Measurements from ENCODE around the gene IRF3. TPM values are rescaled to one million over a fixed set of nuclear protein-coding genes. Genes with fewer than 3 reads are reported as not detected.

IRF3 gene
- total RNA-seq, 1 experiment from 2014 or later = 181 TPM

GRCh38 chr19:49658566-49659442, 6.9 kb downstream of the IRF3 start:
- no peaks in the 10 kb centered on the region for H3K9me3 ChIP-seq (ENCODE audit: insufficient read depth, low read depth)
- H3K79me2 ChIP-seq (ENCODE audit: low read depth) = peaks cover 15% of the 10 kb centered on the region
- no TSS peak for BruUV-seq (replicated peaks)
- no peak overlapping the region for H3K4me3 ChIP-seq
- no peak for TF ChIP-seq CTCF (conservative IDR thresholded peaks at IDR 0.05)
- no peak for TF ChIP-seq EZH2 (IDR thresholded peaks at IDR 0.05; ENCODE audit: low read depth)
- no peak for DNase-seq
- H4K20me1 ChIP-seq (ENCODE audit: insufficient read depth) = peaks cover 51% of the 10 kb centered on the region
- intact Hi-C loops (cut with micrococcal nuclease; ENCODE audit: unreplicated experiment) = no loop called here
- peaks cover 27% of the 10 kb centered on the region for H3K36me3 ChIP-seq (ENCODE audit: low read depth)
- no peaks in the 10 kb centered on the region for H3K27me3 ChIP-seq (ENCODE audit: insufficient read depth, low read depth)
- H3K9me2 ChIP-seq (ENCODE audit: insufficient read depth) = no peaks in the 10 kb centered on the region
- H3K4me2 ChIP-seq = no peak overlapping the region
- POLR2A ChIA-PET (ENCODE audit: unreplicated experiment) = no interaction called here
- peaks cover 7% of the 10 kb centered on the region for H3K4me1 ChIP-seq (replicated peaks; ENCODE audit: insufficient read depth)
- no peak overlapping the region for H2AFZ ChIP-seq
- peaks cover 57% of the 10 kb centered on the region for H3F3A ChIP-seq (ENCODE audit: insufficient read depth, low read depth)
- CTCF ChIA-PET = no interaction called here
- no peak overlapping the region for H3K27ac ChIP-seq

GRCh38 chr19:49658139-49658517, 7.5 kb downstream of the IRF3 start:
- no peak overlapping the region for H3K4me2 ChIP-seq
- H3K4me3 ChIP-seq = no peak overlapping the region
- H3K9me3 ChIP-seq (ENCODE audit: insufficient read depth, low read depth) = no peaks in the 10 kb centered on the region
- intact Hi-C loops (cut with micrococcal nuclease; ENCODE audit: unreplicated experiment) = no loop called here
- H2AFZ ChIP-seq = no peak overlapping the region
- ChIA-PET POLR2A (ENCODE audit: unreplicated experiment) (interaction anchor here (1.1 kb wide), 1 partner anchor 16 kb away, joined by 4 read pairs; the partner anchor contains the start of gene SCAF1), CTCF (no interaction called here)
- H3K4me1 ChIP-seq (replicated peaks; ENCODE audit: insufficient read depth) = peaks cover under 1% of the 10 kb centered on the region; the same call in 1 of the 2 replicates
- H3F3A ChIP-seq (ENCODE audit: insufficient read depth, low read depth) = peaks cover 53% of the 10 kb centered on the region
- DNase-seq = no peak
- no peaks in the 10 kb centered on the region for H3K9me2 ChIP-seq (ENCODE audit: insufficient read depth)
- BruUV-seq (replicated peaks) = TSS peak; percentile 12
- no peak overlapping the region for H3K27ac ChIP-seq
- H3K36me3 ChIP-seq (ENCODE audit: low read depth) = peaks cover 30% of the 10 kb centered on the region
- no peaks in the 10 kb centered on the region for H3K27me3 ChIP-seq (ENCODE audit: insufficient read depth, low read depth)
- H4K20me1 ChIP-seq (ENCODE audit: insufficient read depth) = peaks cover 50% of the 10 kb centered on the region
- TF ChIP-seq EZH2 (IDR thresholded peaks at IDR 0.05; ENCODE audit: low read depth) (no peak), CTCF (conservative IDR thresholded peaks at IDR 0.05) (no peak)
- H3K79me2 ChIP-seq (ENCODE audit: low read depth) = peaks cover 9% of the 10 kb centered on the region; the same call in 1 of the 2 replicates

- no peak overlapping the region for H3K4me2 ChIP-seq
- no peak overlapping the region for H2AFZ ChIP-seq
- H3K9me3 ChIP-seq (ENCODE audit: insufficient read depth, low read depth) = no peaks in the 10 kb centered on the region
- peaks cover 29% of the 10 kb centered on the region for H3K36me3 ChIP-seq (ENCODE audit: low read depth)
- peaks cover 50% of the 10 kb centered on the region for H4K20me1 ChIP-seq (ENCODE audit: insufficient read depth)
- H3K4me3 ChIP-seq = no peak overlapping the region
- intact Hi-C loops (cut with micrococcal nuclease; ENCODE audit: unreplicated experiment) = no loop called here
- no peaks in the 10 kb centered on the region; the same call in 1 of the 2 replicates for H3K4me1 ChIP-seq (replicated peaks; ENCODE audit: insufficient read depth)
- H3F3A ChIP-seq (ENCODE audit: insufficient read depth, low read depth) = peaks cover 50% of the 10 kb centered on the region
- CTCF ChIA-PET = no interaction called here
- no peaks in the 10 kb centered on the region for H3K27me3 ChIP-seq (ENCODE audit: insufficient read depth, low read depth)
- no peak overlapping the region for H3K27ac ChIP-seq
- TF ChIP-seq CTCF (conservative IDR thresholded peaks at IDR 0.05) = no peak
- TF ChIP-seq EZH2 (IDR thresholded peaks at IDR 0.05; ENCODE audit: low read depth) = no peak
- BruUV-seq (replicated peaks) = no TSS peak
- no peak for DNase-seq
- peaks cover 3% of the 10 kb centered on the region; the same call in 1 of the 2 replicates for H3K79me2 ChIP-seq (ENCODE audit: low read depth)
- no peaks in the 10 kb centered on the region for H3K9me2 ChIP-seq (ENCODE audit: insufficient read depth)
- POLR2A ChIA-PET (ENCODE audit: unreplicated experiment) = interaction anchor here (1.1 kb wide), 1 partner anchor 16 kb away, joined by 4 read pairs; the partner anchor contains the start of gene SCAF1
These were observed 8.0 kb downstream of the IRF3 start for GRCh38 chr19:49657493-49658138.
